Lower leg skin (tissue), 3 donors: ENCODE measurements around the gene PRR14L.
"Not testable (repeated sequence)": the region's sequence is repeated elsewhere in the genome, so short reads cannot be mapped to it uniquely, and the experiment has no call there.

Experiments used
- POLR2A ChIP-seq, 2 donors: fragments of 450-650 bp; IDR thresholded peaks; one replicate each; pipeline ENCODE4 v1.6.1; 2016 to 2017; ENCODE audit warnings: antibody characterized with exemption in 2 of 2, mild to moderate bottlenecking in 1 of 2, moderate library complexity in 1 of 2
- TF ChIP-seq, protein P1 (sequence below), 3 donors: fragments of 450-650 bp; IDR thresholded peaks; one replicate each; pipeline ENCODE4 v1.5.1; 2016; ENCODE audit warnings: antibody characterized with exemption in 3 of 3, mild to moderate bottlenecking in 3 of 3, moderate library complexity in 2 of 3

DNA sequence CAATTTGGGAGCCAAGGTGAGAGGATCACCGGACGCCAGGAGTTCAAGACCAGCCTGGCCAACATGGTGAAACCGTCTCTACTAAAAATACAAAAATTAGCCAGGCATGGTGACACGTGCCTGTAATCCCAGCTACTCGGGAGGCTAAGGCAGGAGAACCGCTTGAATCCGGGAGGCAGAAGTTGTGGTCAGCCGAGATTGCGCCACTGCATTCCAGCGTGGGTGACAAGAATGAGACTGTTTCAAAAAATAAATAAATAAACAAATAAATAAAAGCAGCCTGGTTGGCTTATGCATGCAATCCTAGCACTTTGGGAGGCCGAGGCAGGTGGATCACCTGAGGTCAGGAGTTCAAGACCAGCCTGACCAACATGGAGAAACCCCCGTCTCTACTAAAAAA is 38.7 kb downstream of the PRR14L start:
- TF ChIP-seq, protein P1, sequence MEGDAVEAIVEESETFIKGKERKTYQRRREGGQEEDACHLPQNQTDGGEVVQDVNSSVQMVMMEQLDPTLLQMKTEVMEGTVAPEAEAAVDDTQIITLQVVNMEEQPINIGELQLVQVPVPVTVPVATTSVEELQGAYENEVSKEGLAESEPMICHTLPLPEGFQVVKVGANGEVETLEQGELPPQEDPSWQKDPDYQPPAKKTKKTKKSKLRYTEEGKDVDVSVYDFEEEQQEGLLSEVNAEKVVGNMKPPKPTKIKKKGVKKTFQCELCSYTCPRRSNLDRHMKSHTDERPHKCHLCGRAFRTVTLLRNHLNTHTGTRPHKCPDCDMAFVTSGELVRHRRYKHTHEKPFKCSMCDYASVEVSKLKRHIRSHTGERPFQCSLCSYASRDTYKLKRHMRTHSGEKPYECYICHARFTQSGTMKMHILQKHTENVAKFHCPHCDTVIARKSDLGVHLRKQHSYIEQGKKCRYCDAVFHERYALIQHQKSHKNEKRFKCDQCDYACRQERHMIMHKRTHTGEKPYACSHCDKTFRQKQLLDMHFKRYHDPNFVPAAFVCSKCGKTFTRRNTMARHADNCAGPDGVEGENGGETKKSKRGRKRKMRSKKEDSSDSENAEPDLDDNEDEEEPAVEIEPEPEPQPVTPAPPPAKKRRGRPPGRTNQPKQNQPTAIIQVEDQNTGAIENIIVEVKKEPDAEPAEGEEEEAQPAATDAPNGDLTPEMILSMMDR (IDR thresholded peaks at IDR 0.05), result not testable (repeated sequence)
- not testable (repeated sequence) for TF ChIP-seq POLR2A (IDR thresholded peaks at IDR 0.05)
